H1 (cell line): Measurements from ENCODE around the gene EPS8L1. TPM values are rescaled to one million over a fixed set of nuclear protein-coding genes. Genes with fewer than 3 reads are reported as not detected.

Experiments used
- CTCF ChIA-PET: fragments of 300-600 bp; sonication (Branson Sonifier 250); formaldehyde crosslinking; loops from one replicate; lab custom pipeline; 2021; ENCODE audit not compliant: partially characterized antibody; lab: Charles Lee
- POLR2A ChIA-PET: fragments of 300-600 bp; sonication (Branson Sonifier 250); formaldehyde crosslinking; loops from one replicate; lab custom pipeline; 2021; ENCODE audit warnings: inconsistent platforms; ENCODE audit not compliant: partially characterized antibody; lab: Charles Lee
- DNase-seq, 2 experiments: peaks; one replicate each; pipeline versions ENCODE4 v3.0.0 to v3.0.0-alpha.2; 2010 to 2022; ENCODE audit warnings: low spot score in 2 of 2, low read depth in 1 of 2, mixed read lengths in 1 of 2
- FAIRE-seq: peaks from 2 replicates; lab custom pipeline; 2011; peaks lifted over from hg19 to GRCh38; lab: Jason Lieb, UNC
- H2AFZ ChIP-seq: 2 replicates; pipeline ENCODE4 v1.8.1; 2012; ENCODE audit warnings: low read length, inconsistent platforms
- H2AK5ac ChIP-seq: 2 replicates; pipeline ENCODE4 v1.6.1; 2013; ENCODE audit warnings: low read depth, low read length
- H2BK120ac ChIP-seq: replicated peaks from 2 replicates; pipeline ENCODE3; 2013; ENCODE audit warnings: low read depth, low read length, inconsistent platforms
- H2BK12ac ChIP-seq: 2 replicates; pipeline ENCODE4 v1.6.1; 2013; ENCODE audit warnings: low read depth, low read length
- H2BK15ac ChIP-seq: 2 replicates; pipeline ENCODE4 v1.6.1; 2013; ENCODE audit warnings: low read length
- H2BK20ac ChIP-seq: 2 replicates; pipeline ENCODE4 v1.6.1; 2013; ENCODE audit warnings: low read length
- H2BK5ac ChIP-seq: 2 replicates; pipeline ENCODE4 v1.6.1; 2013; ENCODE audit warnings: low read depth, low read length
- H3K14ac ChIP-seq: 2 replicates; pipeline ENCODE4 v1.6.1; 2013; ENCODE audit warnings: inconsistent platforms; ENCODE audit not compliant: insufficient read length
- H3K18ac ChIP-seq: 2 replicates; pipeline ENCODE4 v1.6.1; 2013; ENCODE audit warnings: low read length; ENCODE audit errors: extremely low read depth
- H3K23ac ChIP-seq: 2 replicates; pipeline ENCODE4 v1.6.1; 2013; ENCODE audit warnings: inconsistent platforms; ENCODE audit not compliant: insufficient read length
- H3K23me2 ChIP-seq: 2 replicates; pipeline ENCODE4 v1.6.1; 2013; ENCODE audit warnings: low read depth, low read length
- H3K27ac ChIP-seq: 2 replicates; pipeline ENCODE4 v1.6.1; 2011; ENCODE audit warnings: low read depth, low read length, inconsistent platforms
- H3K27me3 ChIP-seq, 4 experiments: replicated peaks in 1 of 4; 1 replicate in 1 of 4; 2 replicates in 3 of 4; pipeline versions ENCODE4 v1.6.1 to v1.8.1; 2011 to 2013; ENCODE audit warnings: low read length in 3 of 4, mild to moderate bottlenecking in 3 of 4, inconsistent platforms in 2 of 4, mixed read lengths in 2 of 4, moderate library complexity in 1 of 4; ENCODE audit not compliant: control insufficient read depth in 3 of 4, insufficient read depth in 3 of 4; ENCODE audit errors: extremely low read depth in 1 of 4
- H3K36me3 ChIP-seq, 4 experiments: 2 replicates each; pipeline versions ENCODE4 v1.6.1 to v1.8.1; 2011 to 2013; ENCODE audit warnings: mild to moderate bottlenecking in 4 of 4, low read length in 3 of 4, moderate library complexity in 2 of 4, control low read depth in 1 of 4, inconsistent platforms in 1 of 4; ENCODE audit not compliant: insufficient read depth in 4 of 4, control insufficient read depth in 2 of 4
- H3K4ac ChIP-seq: replicated peaks from 2 replicates; pipeline ENCODE3; 2013; ENCODE audit warnings: low read length, low read depth, mixed read lengths, inconsistent platforms; ENCODE audit not compliant: insufficient read length
- H3K4me1 ChIP-seq, 4 experiments: replicated peaks in 1 of 4; 1 replicate in 1 of 4; 2 replicates in 3 of 4; pipeline versions ENCODE4 v1.6.1 to v1.8.1; 2011 to 2013; ENCODE audit warnings: low read length in 3 of 4, inconsistent platforms in 2 of 4, mixed read lengths in 1 of 4; ENCODE audit not compliant: insufficient read depth in 4 of 4, control insufficient read depth in 3 of 4
- H3K4me2 ChIP-seq, 2 experiments: 2 replicates each; pipeline versions ENCODE4 v1.6.1 to v1.8.1; 2011 to 2013; ENCODE audit warnings: low read depth in 2 of 2, low read length in 2 of 2, control low read depth in 1 of 2, inconsistent platforms in 1 of 2, mild to moderate bottlenecking in 1 of 2; ENCODE audit not compliant: insufficient read depth in 1 of 2
- H3K4me3 ChIP-seq, 4 experiments: fragments of 200-600, 300-600 bp in 1 of 4; sonication (generic), shearing (Covaris generic), sonication (Bioruptor Twin) in 1 of 4; 2 replicates each; pipeline versions ENCODE4 v1.5.1 to v1.8.1; 2011 to 2016; ENCODE audit warnings: low read length in 4 of 4, low read depth in 3 of 4, control low read depth in 2 of 4, inconsistent platforms in 2 of 4, mild to moderate bottlenecking in 2 of 4, mixed read lengths in 1 of 4, moderate library complexity in 1 of 4; ENCODE audit not compliant: insufficient read depth in 2 of 4; ENCODE audit errors: extremely low read depth in 1 of 4
- H3K56ac ChIP-seq: replicated peaks from 2 replicates; pipeline ENCODE3; 2013; ENCODE audit warnings: low read depth, mild to moderate bottlenecking, mixed read lengths, low read length, inconsistent platforms; ENCODE audit not compliant: insufficient read length
- H3K79me1 ChIP-seq: 2 replicates; pipeline ENCODE4 v1.6.1; 2013; ENCODE audit warnings: low read depth, low read length, control low read depth
- H3K79me2 ChIP-seq, 2 experiments: 2 replicates each; pipeline versions ENCODE4 v1.6.1 to v1.8.1; 2012 to 2013; ENCODE audit warnings: low read length in 2 of 2, mild to moderate bottlenecking in 2 of 2, inconsistent platforms in 1 of 2; ENCODE audit not compliant: insufficient read depth in 2 of 2, control insufficient read depth in 1 of 2
- H3K9ac ChIP-seq, 4 experiments: replicated peaks in 1 of 4; 1 replicate in 1 of 4; 2 replicates in 3 of 4; pipeline versions ENCODE4 v1.6.1 to v1.8.1; 2011 to 2013; ENCODE audit warnings: low read depth in 3 of 4, low read length in 3 of 4, control low read depth in 2 of 4, mild to moderate bottlenecking in 2 of 4, moderate library complexity in 2 of 4, inconsistent platforms in 1 of 4; ENCODE audit errors: extremely low read depth in 1 of 4
- H3K9me3 ChIP-seq, 2 experiments: 2 replicates each; pipeline versions ENCODE4 v1.6.1 to v1.8.1; 2012 to 2013; ENCODE audit warnings: mild to moderate bottlenecking in 2 of 2, moderate library complexity in 2 of 2, control low read depth in 1 of 2, inconsistent platforms in 1 of 2, low read depth in 1 of 2, low read length in 1 of 2, mixed read lengths in 1 of 2; ENCODE audit not compliant: insufficient read depth in 2 of 2
- H4K20me1 ChIP-seq, 2 experiments: replicated peaks in 1 of 2; 2 replicates each; pipeline versions ENCODE3 to v1.8.1; 2011 to 2013; ENCODE audit warnings: inconsistent platforms in 2 of 2, low read length in 2 of 2, mild to moderate bottlenecking in 1 of 2; ENCODE audit not compliant: insufficient read depth in 2 of 2, control insufficient read depth in 1 of 2
- H4K5ac ChIP-seq: 2 replicates; pipeline ENCODE4 v1.6.1; 2013; ENCODE audit warnings: low read length, low read depth, mixed read lengths, inconsistent platforms; ENCODE audit not compliant: insufficient read length
- H4K8ac ChIP-seq: 2 replicates; pipeline ENCODE4 v1.8.0; 2013; ENCODE audit warnings: mild to moderate bottlenecking, moderate library complexity, low read length, inconsistent platforms; ENCODE audit not compliant: insufficient read depth; ENCODE audit errors: extremely low read depth
- H4K91ac ChIP-seq: replicated peaks from 2 replicates; pipeline ENCODE3; 2013; ENCODE audit warnings: low read length, mixed read lengths, inconsistent platforms; ENCODE audit not compliant: insufficient read length
- CBX8 ChIP-seq: fragments of 300-800, 300-1000 bp; sonication (generic); IDR thresholded peaks from 2 replicates; pipeline ENCODE4 v1.7.1; 2016; ENCODE audit warnings: low read depth, low read length, borderline replicate concordance
- CHD2 ChIP-seq: IDR thresholded peaks from 2 replicates; pipeline ENCODE4 v1.6.1; 2012; ENCODE audit warnings: low read length, improper control_type of control experiment
- HDAC2 ChIP-seq, 2 experiments: fragments of 300-600 bp in 1 of 2; sonication (generic) in 1 of 2; IDR thresholded peaks; 2 replicates each; pipeline ENCODE4 v1.6.1; 2011 to 2012; ENCODE audit warnings: low read depth in 2 of 2, low read length in 2 of 2, mild to moderate bottlenecking in 2 of 2, moderate library complexity in 2 of 2, borderline replicate concordance in 1 of 2, inconsistent platforms in 1 of 2
- KDM4A ChIP-seq: IDR thresholded peaks from one replicate; pipeline ENCODE4 v1.7.1; 2012; ENCODE audit warnings: low read depth, mild to moderate bottlenecking, moderate library complexity, low read length, inconsistent platforms; ENCODE audit not compliant: severe bottlenecking
- MAFK ChIP-seq: IDR thresholded peaks from 2 replicates; pipeline ENCODE4 v1.6.1; 2012; ENCODE audit warnings: low read depth, mild to moderate bottlenecking, improper control_type of control experiment, low read length
- MAX ChIP-seq: IDR thresholded peaks from 2 replicates; pipeline ENCODE4 v1.6.1; 2012; ENCODE audit warnings: inconsistent platforms
- POLR2AphosphoS5 ChIP-seq: IDR thresholded peaks from 2 replicates; pipeline ENCODE4 v1.6.1; 2011; ENCODE audit warnings: low read depth, low read length
- SAP30 ChIP-seq: fragments of 300-600 bp; sonication (generic); IDR thresholded peaks from 2 replicates; pipeline ENCODE4 v1.7.1; 2012; ENCODE audit warnings: low read length, moderate library complexity, mild to moderate bottlenecking, inconsistent platforms; ENCODE audit not compliant: insufficient read depth, insufficient replicate concordance
- SP1 ChIP-seq: IDR thresholded peaks from 2 replicates; pipeline ENCODE4 v1.6.1; 2011; ENCODE audit warnings: low read depth, low read length
- SP4 ChIP-seq: IDR thresholded peaks from 2 replicates; pipeline ENCODE4 v1.6.1; 2012; ENCODE audit warnings: low read length, inconsistent platforms
- TAF7 ChIP-seq: optimal IDR thresholded peaks from 2 replicates; pipeline ENCODE3; 2011; ENCODE audit warnings: low read depth, mild to moderate bottlenecking, inconsistent platforms, low read length, moderate library complexity, borderline replicate concordance
- WGBS, 2 experiments: shearing (Covaris generic) in 1 of 2; methylation state at CpG; one replicate each; pipeline versions ENCODE4 v1.1.6 to v1.1.7; 2013 to 2015; ENCODE audit warnings: low lambda C conversion rate in 2 of 2, mixed read lengths in 2 of 2, inconsistent platforms in 1 of 2, low coverage in 1 of 2, missing lambda C conversion rate in 1 of 2; ENCODE audit not compliant: insufficient replicate concordance in 2 of 2, insufficient coverage in 1 of 2, insufficient read length in 1 of 2; ENCODE audit errors: extremely low coverage in 1 of 2, missing lambda C conversion rate in 1 of 2; 5-methylcytosine and 5-hydroxymethylcytosine counted together
- polyA plus RNA-seq, 7 experiments: library from polyadenylated mRNA; depleted of rRNA in 3 of 7; stranded (reverse) in 5 of 7; unstranded in 2 of 7; fragments of >200 nt in 5 of 7; fragments of 200-250 nt in 2 of 7; gene quantifications; 1 replicate in 5 of 7; 2 replicates in 1 of 7; 4 replicates in 1 of 7; pipeline versions ENCODE4 v1.2.1 to v1.2.3, GENCODE V29; 2011 to 2013; ENCODE audit warnings: missing spikeins in 2 of 7, mixed read lengths in 2 of 7
- total RNA-seq: library from RNA; stranded (reverse); fragmentation: NEBNext Ultra II Directional; extraction: Animal tissue kit (Norgen Biotek cat#: 25700); gene quantifications from 2 replicates; pipeline ENCODE4 v1.2.1, GENCODE V29; 2021

The EPS8L1 gene
- total and polyA plus RNA-seq, 2 of the 8 experiments (the other 6 are each of a cell fraction or from before 2014, with no cell fraction given), result 19.8 to 30.2 TPM

- H4K8ac ChIP-seq, result no peak overlapping the region
- H2AK5ac ChIP-seq, result no peak overlapping the region
- 0 out of 2 replicates have a peak overlapping the region, but pooled peaks have one; percentile 8 for H2BK15ac ChIP-seq
- no peak overlapping the region for H2BK20ac ChIP-seq
- FAIRE-seq (no peak), DNase-seq (no peak)
- H2BK12ac ChIP-seq, result no peak overlapping the region
- H3K56ac ChIP-seq, result no peak overlapping the region
- no peak overlapping the region for H2BK5ac ChIP-seq
- peaks cover 0 to 5% (median 2%) of the 10 kb centered on the region in 4 experiments; a peak in 2 of 8 replicates for H3K36me3 ChIP-seq
- no peak overlapping the region for H3K27ac ChIP-seq
- H3K23me2 ChIP-seq, result peaks cover 21% of the 10 kb centered on the region
- no peaks in the 10 kb centered on the region for H3K9me3 ChIP-seq
- no peaks in the 10 kb centered on the region; the same call in 1 of the 2 replicates for H3K79me1 ChIP-seq
- no peak overlapping the region for H3K14ac ChIP-seq
- H3K23ac ChIP-seq, result no peak overlapping the region
- CTCF ChIA-PET, result interaction anchor here (0.5 to 4.5 kb wide), 24 partner anchors 9 to 608 kb away, joined by 3 to 26 read pairs (median 5); partner anchors contain the start of genes DNAAF3, EPS8L1, PPP1R12C and TMEM238
- H3K9ac ChIP-seq, result no peak overlapping the region
- no peak overlapping the region for H3K4me3 ChIP-seq
- no peak overlapping the region for H3K4ac ChIP-seq
- POLR2A ChIA-PET, result interaction anchor here (0.6 to 8.7 kb wide), 9 partner anchors 9 to 627 kb away, joined by 3 to 72 read pairs (median 3); partner anchors contain the start of gene PPP1R12C
- no peak overlapping the region for H2AFZ ChIP-seq
- no peak overlapping the region for H3K4me2 ChIP-seq
- peaks cover 0 to 3% (median 1%) of the 10 kb centered on the region in 4 experiments; a peak in 3 of 7 replicates for H3K27me3 ChIP-seq
- H4K91ac ChIP-seq, result no peak overlapping the region
- peaks cover 0 to 40% (median 27%) of the 10 kb centered on the region in 4 experiments; a peak in 6 of 7 replicates for H3K4me1 ChIP-seq
- H3K18ac ChIP-seq, result no peak overlapping the region
- no peak overlapping the region for H2BK120ac ChIP-seq
- H3K79me2 ChIP-seq, result no peaks in the 10 kb centered on the region
- 89% methylated on average over 3 of the region's 3 CpGs; no CpG with 5 or more reads in 1 of the 2 experiments for WGBS, 2 experiments
- H4K5ac ChIP-seq, result no peak overlapping the region
- H4K20me1 ChIP-seq, result peaks cover 12 to 15% of the 10 kb centered on the region in 2 experiments
- TF ChIP-seq CBX8, result no peak
- no peak for TF ChIP-seq MAX
- TF ChIP-seq SP4, result no peak
- TF ChIP-seq KDM4A, result no peak
- no peak for TF ChIP-seq HDAC2 (IDR thresholded peaks at IDR 0.05; ENCODE audit: borderline replicate concordance in 1 of 2, low read depth in 2 of 2, low read length in 2 of 2)
- no peak for TF ChIP-seq CHD2
- TF ChIP-seq SP1, result no peak
- no peak for TF ChIP-seq MAFK
- no peak for TF ChIP-seq POLR2AphosphoS5
- TF ChIP-seq SAP30, result no peak
- no peak for TF ChIP-seq TAF7
These were observed 13.8 kb downstream of the EPS8L1 start for GRCh38 chr19:55089342-55089944.
